GM19463 (cell line): ENCODE data around the gene KCND2.
"Not testable (repeated sequence)": the region's sequence is repeated elsewhere in the genome, so short reads cannot be mapped to it uniquely, and the experiment has no call there.

Experiments
- ATAC-seq: cut with Tn5 transposase; IDR thresholded peaks from one replicate; pipeline ENCODE4 v1.9.1; 2021; ENCODE audit warnings: mild to moderate bottlenecking, moderate library complexity; ENCODE audit not compliant: unreplicated experiment

Gene KCND2

GRCh38 chr7:120733835-120734234, 460.9 kb downstream of the KCND2 start:
- no peak for ATAC-seq

DNA sequence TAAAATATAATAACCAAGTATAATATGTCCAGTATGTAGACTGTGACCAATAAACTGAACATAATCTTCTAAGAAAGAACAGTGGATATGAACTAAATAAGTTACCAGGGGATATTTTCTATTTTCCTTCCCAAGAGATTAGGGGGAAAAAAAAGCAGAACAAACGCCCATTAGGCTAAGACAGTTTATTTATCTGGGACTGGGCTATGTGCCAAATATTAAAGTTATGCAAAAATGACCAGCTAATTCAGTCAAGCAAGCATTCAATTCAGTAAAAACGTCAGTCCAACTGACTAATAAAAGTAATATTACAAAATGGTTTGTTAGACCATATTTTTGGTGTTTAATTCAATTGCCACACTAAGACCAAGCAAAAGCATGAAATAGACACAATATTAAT, 462.8 kb downstream of the KCND2 start:
- no peak for ATAC-seq

DNA sequence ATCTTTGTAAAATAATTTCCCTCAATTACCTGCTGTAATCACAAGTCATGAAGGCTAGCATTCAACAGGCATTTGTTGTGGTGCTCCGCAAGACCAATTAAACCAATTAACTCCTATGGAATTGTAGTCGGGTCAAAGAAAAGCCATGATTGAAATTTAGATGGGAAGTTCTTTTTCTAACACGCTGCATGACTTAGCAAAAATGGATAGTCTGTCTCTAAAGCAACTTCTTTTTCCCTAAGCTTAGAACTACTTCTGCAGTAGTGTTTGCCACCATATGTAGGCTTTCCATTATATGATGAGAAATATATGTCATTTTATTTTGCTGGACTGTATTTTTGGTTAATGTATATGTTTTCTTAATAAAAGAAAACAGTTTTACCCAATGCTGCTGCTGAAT, 465.8 kb downstream of the KCND2 start:
- no peak for ATAC-seq

DNA sequence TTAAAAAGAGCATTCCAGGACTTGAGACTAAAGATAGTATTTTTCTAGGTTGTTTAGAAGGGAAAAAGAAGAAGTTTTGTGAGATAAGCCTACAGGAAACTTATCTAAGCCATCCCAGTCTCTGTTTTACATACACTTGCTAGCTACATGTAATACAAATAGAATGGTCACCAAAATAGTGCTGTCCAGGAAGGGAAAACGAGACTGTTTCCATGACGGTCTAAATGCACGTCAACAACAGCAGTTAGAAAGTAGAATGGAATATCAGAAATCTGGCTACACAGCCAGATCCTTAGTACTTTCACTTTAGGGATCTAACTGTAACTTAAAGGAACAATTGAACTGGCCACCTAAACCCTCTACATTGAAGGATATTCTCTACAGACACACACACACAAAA, 467.4 kb downstream of the KCND2 start:
- no peak for ATAC-seq

GRCh38 chr7:120741371-120742042, 468.5 kb downstream of the KCND2 start:
- ATAC-seq, result no peak

DNA sequence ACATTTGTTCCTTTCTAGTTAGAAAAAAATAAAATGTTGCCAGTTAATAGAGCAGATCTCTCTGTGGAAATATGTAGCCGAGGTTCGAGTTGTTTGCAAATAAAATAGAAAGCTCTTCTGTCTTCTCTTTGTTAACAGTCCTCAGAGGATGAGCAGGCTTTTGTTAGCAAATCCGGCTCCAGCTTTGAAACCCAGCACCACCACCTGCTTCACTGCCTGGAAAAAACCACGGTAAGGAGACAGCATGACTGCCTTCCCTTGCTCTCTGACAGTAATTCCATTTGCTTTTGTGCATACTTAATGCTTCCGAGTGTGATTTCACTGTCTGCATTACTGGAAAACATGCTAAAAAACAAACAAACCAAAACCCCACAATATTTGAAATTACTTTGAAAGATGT, 469.4 kb downstream of the KCND2 start:
- ATAC-seq, result no peak

- no peak for ATAC-seq
These were observed 470.2 kb downstream of the KCND2 start for GRCh38 chr7:120743128-120743527.

GRCh38 chr7:120760050-120760449, 487.1 kb downstream of the KCND2 start:
- ATAC-seq, result peak; percentile 84

DNA sequence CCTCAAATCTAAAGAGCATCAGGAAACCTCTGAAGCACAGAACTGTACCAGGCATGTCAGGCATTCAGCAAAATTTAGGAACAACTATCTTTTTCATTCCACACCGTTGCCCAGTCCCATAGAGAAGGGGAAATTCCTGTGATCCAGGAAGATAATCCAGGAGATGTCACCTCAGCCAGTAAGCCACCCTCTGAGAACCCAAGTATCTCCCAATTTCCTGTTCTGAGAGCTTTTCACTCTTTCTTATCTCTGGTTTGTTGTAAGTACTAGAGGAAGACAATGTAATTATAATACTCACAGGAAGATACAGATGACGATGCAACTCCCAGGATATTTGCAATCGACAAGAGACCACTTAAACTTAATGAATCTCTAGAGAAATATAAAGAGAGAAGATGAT, 487.9 kb downstream of the KCND2 start:
- no peak for ATAC-seq

- no peak for ATAC-seq
These were observed 497.2 kb downstream of the KCND2 start for GRCh38 chr7:120770206-120770605.

DNA sequence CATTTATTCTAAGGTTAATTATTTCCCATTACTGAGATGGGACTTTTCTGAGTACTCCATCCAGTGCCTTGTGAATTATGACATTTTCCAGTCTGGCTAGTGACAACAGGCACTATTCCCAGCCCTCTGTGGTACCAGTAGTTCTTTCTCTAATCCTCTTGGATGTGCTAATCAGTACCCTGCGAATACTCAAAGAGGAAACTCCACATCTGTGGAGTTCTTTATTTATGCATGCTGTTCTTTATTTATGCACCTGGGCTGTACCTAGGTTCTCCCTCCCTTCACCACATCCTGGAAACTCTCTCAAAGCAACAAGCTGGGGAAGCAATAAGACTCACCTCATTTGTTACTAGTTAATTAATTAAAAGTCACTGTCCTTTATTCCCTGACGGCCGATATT, 501.5 kb downstream of the KCND2 start:
- ATAC-seq, result no peak

- no peak for ATAC-seq
These were observed 502.8 kb downstream of the KCND2 start for GRCh38 chr7:120775755-120776154.

- ATAC-seq, result not testable (repeated sequence)
These were observed 506.1 kb downstream of the KCND2 start for GRCh38 chr7:120779078-120779477.

GRCh38 chr7:120780451-120780850, 507.5 kb downstream of the KCND2 start:
- not testable (repeated sequence) for ATAC-seq

GRCh38 chr7:120780938-120781337, 508.0 kb downstream of the KCND2 start:
- ATAC-seq, result no peak

DNA sequence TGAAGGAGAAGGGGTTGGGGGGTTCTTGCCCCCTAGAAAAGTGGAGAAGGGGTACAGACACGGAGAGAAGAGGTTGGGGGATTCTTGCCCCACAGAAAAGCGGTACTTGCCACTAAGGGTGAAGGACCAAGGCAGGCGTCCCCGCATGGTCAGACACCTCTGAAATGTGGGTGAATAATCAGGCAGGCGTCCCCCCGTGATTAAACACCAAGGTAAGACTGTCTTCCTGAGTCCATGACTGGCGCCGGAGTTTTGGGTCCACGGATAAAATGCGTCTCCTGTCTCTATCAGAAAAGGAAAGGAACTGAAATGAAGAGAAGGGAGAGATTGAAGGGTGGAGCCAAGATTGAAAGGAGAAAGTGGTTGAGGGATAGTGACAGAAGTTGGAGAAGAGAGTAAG, 508.9 kb downstream of the KCND2 start:
- ATAC-seq, result not testable (repeated sequence)

GRCh38 chr7:120783273-120783672, 510.3 kb downstream of the KCND2 start:
- ATAC-seq, result no peak

GRCh38 chr7:120783721-120784120, 510.7 kb downstream of the KCND2 start:
- ATAC-seq, result no peak

- no peak for ATAC-seq
These were observed 512.1 kb downstream of the KCND2 start for GRCh38 chr7:120785095-120785494.

DNA sequence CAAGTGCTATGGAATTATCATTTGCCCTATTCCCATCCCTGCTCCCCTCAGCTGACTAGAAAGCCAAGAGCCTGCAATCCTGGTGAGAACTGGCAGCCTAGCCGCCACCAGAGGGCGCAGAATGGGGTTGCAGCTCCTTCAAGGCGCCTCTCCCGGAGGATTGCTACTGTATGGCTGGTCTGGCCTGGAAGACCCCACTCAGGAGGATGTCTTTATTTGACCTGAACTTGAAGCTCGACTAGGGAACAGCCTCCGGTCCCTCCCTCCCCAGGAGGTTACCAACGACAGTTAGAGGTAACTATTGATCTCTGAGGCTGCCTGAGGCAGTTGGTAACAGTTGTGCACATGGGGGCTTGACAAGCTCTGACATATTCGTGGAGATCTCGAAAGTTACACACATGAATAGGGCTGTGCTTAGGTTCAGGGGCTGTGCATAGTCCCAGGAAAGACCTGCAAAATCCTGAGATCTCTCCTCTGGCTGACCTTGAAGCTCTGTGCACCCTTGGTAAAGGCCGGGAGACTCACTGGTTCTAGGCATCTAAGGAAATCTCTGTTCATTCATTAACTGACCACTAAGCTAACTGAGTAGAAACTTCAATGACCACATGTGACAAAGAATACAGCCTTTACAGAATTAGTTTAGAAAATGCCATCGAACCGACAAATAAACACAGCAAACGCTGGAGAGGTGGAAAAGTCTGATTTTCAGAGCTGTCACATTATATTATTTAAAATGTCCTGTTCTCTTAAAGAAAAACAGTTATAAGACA, 519.3 kb downstream of the KCND2 start:
- peak; percentile 94 for ATAC-seq

DNA sequence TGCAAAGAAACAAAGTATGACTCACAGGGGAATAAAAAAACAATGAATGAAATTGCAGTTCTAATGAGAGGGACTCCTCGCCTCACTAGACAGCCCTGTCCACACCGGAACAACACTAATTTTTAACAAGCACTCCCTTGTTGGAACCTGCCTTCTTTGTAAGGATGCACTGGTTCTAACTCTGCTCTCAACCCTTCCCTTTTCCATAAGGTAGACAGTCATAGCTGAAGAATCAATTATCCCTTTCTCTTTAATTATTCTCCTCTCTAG, 519.8 kb downstream of the KCND2 start:
- no peak for ATAC-seq

DNA sequence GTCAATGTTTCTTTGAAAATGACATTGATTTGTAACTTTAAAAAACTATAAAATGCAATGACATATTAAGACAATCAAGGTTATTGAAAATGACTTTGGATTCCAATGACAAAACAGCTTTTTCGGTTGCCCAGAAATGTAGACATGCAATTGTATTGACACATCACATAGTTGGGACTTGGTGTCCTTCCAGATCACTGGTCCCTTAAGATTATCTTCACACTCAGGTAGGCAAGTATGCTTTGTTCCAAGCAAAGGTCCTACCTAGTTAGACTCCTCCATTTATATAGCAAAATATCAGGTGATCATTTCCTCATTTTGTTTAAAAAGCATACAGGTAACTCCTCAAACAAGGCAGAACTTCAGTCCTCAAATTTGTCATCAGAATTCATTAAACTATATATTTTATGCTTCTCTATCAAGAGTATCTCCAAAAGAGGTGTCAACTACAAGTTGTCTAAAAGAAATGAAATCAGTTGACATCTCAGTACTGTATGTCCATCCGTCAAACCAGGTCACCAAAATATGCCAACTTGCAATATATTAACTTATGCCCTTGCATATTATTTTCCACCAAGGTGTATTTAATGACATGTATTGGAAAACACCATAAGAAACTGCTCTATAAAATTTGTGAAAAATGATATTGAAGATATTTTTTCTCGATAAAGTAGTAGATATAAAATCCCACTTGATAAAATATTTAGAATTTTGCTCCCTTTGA, 520.4 kb downstream of the KCND2 start:
- ATAC-seq, result no peak
